ENCODE data around the gene HM13.

- TF ChIP-seq POLR2A (IDR thresholded peaks at IDR 0.05) (no peak), CTCF (IDR thresholded peaks at IDR 0.05) (no peak)
These were observed 82.7 kb downstream of the HM13 start for GRCh38 chr20:31596831-31597480.

Data from stomach (tissue), 4 donors.